GM18511 (cell line): ENCODE results near the gene CPD.
"Not testable (repeated sequence)": the region's sequence is repeated elsewhere in the genome, so short reads cannot be mapped to it uniquely, and the experiment has no call there.

Experiments
- ATAC-seq: cut with Tn5 transposase; IDR thresholded peaks from one replicate; pipeline ENCODE4 v1.9.1; 2021; ENCODE audit warnings: mild to moderate bottlenecking, moderate library complexity; ENCODE audit not compliant: unreplicated experiment

Gene CPD

DNA sequence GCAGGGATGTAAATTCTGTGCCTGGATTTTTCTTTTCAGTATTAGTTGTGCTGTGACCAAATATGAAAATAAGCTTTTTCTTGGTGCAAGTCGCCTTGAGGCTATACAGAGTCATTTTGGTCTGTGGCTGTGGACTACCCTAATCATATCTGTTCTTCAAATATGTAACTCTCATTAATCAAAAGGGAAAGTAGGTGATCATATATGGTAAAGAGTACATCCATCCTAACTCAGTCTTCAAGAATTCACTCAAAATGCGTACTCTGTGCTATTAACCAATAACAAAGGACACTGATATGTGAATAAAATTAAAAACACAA is 2.6 kb downstream of the CPD start:
- ATAC-seq: no peak

DNA sequence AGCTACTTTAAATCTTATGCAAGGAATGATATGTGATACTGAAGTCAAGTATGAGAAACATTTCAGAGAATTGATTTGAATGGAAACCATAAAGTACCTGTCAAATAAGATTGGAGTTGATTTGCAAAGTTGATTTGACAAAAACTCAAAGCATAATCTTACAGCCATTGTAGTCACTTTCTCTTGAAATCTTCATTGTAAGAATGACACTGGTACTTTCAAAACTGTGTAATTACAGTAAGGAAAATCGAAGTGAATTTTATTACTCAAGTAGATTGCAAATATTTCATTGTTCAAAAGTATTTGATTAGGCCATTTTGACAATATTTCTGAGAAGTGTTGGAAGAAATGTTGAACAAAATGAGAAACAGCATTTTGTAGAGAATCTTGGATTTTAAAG is 3.6 kb downstream of the CPD start:
- no peak for ATAC-seq

- no peak for ATAC-seq
Observed at GRCh38 chr17:30388321-30389179, 9.8 kb downstream of the CPD start.

DNA sequence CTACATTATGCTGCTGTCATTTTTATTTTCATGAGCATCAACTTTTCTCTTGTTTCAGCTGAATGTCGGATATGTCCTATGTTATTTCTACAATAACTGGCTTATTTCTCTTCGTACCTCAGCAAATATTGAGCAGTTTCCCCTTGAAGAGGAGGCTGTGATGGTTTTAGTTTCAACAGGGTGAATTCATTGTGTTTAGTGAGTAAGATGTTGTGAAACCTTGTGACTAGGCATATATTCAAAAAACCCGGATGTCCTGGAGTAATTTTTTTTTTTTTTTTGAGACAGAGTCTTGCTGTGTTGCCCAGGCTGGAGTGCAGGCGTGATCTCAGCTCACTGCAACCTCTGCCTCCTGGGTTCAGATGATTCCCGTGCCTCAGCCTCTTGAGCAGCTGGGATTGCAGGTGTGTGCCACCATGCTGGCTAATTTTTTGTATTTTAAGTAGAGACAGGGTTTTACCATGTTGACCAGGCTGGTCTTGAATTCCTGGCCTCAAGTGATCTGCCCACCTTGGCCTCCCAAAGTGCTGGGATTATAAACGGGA is 11.1 kb downstream of the CPD start:
- no peak for ATAC-seq

DNA sequence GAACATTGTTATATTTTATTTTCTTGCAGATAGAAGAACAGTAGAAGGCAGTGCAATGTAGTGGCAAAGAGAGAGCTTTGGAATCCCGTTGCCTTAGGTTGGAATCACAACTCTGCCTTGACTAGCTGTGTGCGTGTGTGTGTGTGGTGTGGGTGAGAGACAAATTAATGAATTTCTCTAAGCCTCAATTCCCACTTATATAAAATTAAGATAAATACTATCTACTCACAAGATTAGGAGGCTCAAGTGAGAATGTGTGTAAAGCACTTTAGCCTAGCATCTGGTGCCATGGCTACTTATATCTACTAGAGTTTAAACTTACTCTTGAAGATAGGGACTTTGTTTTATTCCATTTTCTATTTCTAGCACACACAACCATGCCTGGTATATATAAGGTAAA is 12.8 kb downstream of the CPD start:
- no peak for ATAC-seq

DNA sequence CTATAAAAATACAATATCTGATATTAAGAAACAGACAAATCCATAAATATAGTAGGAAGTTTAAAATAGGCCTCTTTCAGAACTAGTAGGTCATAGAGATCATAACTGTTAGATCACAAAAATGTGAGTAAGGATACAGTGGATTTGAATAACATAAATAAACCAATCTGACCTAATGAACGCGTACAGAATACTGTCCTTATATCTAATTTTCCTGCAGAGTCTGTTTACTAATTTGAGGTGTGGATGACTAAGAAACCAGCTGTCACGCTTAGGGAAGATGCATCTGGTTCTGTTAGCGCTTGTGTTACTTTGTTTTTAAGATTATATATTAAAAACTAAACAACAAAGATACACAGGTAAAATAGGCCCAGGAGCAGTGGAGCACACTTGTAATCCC is 14.8 kb downstream of the CPD start:
- no peak for ATAC-seq

- no peak for ATAC-seq
Observed at GRCh38 chr17:30393911-30394867, 15.5 kb downstream of the CPD start.

DNA sequence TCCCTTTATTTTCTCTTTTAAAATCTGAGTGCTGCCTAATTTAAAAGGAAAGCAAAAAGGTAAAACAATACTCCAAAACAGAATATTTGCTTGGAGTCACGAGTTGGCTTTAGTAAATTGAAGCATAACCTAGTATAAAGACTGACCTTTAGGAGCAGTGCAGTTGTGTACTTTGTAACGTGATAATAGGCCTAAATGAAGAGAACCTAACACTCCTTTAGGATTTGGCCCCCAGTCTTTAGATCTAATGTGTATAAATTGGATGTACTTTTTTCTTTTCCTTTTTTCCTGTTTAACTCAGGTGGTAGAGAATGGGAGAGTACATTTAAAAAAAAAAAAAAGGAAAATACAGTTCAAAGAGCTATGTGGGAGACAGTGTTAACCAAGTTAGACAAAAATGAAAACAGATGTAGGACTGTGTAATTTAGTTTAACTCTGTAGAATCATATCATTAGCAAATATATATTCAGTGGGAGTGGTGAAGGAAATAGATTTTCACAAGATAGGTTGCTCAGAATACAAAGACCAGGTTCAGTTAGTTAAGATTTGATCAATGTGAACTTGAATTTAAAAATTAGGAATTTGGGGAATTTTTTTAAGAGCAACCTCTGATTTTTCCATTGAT is 16.8 kb downstream of the CPD start:
- ATAC-seq: no peak

- no peak for ATAC-seq
Observed at GRCh38 chr17:30396129-30396528, 17.4 kb downstream of the CPD start.

DNA sequence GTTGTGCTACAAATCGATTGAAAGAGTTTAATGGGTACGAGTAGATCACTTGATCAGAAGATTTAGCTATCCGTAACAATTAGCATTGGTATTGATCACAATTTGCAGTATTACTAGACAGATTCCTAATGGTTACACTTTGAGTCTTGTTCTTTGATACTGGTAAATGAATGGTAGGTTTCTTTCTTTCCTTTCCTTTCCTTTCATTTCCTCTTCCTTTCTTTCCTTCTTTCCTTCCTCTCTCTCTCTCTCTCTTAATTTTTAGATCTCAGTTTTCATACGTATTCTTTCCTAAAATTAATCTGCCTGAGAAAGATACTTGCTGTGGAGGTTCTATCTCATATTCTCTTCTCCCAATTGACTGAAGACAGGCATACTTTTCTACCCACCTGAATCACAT is 17.9 kb downstream of the CPD start:
- ATAC-seq: no peak

DNA sequence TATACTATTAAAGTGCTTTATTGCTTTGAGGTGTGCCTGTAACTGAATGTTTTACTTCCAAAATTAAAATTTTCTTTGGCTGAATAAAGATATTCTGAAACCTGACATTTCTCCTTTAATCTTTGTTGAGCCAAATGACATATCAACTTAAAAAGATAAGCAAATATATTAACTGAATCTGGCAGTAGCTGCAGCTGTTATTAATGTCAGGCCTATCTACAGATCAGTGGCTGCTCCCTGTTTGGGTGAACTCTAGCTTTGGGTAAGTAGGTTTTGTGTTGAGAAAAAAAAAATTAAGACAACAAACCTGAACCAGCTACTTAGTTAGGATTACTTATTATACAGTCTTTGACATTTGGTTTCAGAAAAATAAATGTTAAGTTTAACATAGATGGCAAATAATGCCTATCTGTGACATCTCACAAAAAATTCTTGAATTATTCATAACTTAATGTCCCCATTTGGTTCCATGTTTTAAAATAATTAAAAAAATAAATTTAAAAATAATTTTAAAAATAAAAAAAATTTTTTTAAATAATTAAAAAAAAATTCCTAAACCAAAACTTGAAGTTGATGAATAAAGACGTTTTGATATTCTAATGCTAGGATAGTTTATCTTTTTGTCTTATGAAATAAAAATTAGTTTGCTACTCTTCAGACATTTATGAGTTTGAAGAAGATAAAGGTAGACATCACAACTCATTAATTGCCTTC is 19.8 kb downstream of the CPD start:
- ATAC-seq: no peak

DNA sequence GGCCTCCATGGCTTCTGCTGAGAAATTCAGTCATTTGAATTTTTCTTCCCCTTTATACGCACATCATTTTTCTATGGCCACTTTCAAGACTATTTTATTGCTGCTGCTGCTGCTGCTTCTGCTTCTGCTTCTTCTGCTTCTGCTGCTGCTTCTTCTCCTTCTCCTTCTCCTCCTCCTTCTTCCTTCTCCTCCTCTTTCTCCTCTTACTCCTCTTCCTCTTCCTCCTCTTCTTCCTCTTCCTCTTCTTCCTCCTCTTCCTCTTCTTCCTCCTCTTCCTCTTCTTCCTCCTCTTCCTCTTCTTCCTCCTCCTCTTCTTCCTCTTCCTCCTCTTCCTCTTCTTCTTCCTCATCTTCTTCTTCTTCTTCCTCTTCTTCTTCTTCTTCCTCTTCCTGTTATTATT is 22.4 kb downstream of the CPD start:
- no peak for ATAC-seq

- no peak for ATAC-seq
Observed at GRCh38 chr17:30405161-30405560, 26.4 kb downstream of the CPD start.

DNA sequence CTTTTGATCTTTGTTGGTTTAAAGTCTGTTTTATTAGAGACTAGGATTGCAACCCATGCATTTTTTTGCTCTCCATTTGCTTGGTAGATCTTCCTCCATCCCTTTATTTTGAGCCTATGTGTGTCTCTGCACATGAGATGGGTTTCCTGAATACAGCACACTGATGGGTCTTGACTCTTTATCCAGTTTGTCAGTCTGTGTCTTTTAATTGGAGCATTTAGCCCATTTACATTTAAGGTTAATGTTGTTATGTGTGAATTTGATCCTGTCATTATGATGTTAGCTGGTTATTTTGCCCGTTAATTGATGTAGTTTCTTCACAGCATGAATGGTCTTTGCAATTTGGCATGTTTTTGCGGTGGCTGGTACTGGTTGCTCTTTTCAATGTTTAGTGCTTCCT is 31.9 kb downstream of the CPD start:
- ATAC-seq: not testable (repeated sequence)

DNA sequence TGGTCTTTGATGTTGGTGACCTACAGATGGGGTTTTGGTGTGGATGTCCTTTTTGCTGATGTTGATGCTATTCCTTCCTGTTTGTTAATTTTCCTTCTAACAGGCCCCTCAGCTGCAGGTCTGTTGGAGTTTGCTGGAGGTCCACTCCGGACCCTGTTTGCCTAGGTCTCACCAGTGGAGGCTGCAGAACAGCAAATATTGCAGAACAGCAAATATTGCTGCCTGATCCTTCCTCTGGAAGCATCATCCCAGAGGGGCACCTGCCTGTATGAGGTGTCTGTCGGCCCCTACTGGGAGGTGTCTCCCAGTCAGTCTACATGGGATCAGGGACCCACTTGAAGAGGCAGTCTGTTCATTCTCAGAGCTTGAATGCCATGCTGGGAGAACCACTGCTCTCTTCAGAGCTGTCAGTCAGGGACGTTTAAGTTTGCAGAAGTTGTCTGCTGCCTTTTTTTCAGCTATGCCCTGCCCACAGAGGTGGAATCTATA is 33.3 kb downstream of the CPD start:
- not testable (repeated sequence) for ATAC-seq

GRCh38 chr17:30413109-30413508 is 34.4 kb downstream of the CPD start:
- no peak for ATAC-seq

DNA sequence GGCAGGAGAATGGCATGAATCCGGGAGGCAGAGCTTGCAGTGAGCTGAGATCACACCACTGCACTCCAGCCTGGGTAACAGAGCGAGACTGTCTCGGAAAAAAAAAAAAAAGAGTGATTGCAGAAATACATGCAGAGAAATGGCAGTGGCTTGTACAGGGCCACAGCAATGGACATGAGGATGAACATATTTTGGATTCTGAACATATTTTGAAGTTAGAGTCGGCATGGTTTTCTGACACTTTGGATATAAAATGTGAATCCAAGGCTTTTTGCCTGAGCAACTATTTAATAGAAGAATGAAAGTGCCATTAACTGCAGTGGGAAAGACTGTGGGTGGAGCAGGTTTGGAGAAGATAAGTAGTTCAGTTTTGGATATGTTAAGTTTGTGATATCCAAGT is 35.8 kb downstream of the CPD start:
- ATAC-seq: no peak

- no peak for ATAC-seq
Observed at GRCh38 chr17:30415491-30415890, 36.8 kb downstream of the CPD start.

DNA sequence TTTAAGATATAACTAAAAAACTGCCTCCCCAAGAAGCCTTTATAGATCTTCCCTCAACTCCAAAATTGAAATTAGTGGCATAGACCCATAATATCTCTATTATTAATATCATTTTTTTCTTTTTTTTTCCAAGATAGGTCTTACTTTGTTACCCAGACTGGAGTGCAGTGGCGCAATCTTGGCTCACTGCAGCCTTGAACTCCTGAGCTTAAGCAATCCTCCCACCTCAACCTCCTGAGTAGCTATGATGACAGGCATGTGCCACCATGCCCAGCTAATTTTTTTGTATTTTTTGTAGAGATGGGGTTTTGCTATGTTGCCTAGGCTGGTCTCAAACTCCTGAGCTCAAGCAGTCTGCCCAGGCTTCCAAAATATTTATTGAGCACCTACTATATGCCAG is 39.3 kb downstream of the CPD start:
- ATAC-seq: not testable (repeated sequence)

DNA sequence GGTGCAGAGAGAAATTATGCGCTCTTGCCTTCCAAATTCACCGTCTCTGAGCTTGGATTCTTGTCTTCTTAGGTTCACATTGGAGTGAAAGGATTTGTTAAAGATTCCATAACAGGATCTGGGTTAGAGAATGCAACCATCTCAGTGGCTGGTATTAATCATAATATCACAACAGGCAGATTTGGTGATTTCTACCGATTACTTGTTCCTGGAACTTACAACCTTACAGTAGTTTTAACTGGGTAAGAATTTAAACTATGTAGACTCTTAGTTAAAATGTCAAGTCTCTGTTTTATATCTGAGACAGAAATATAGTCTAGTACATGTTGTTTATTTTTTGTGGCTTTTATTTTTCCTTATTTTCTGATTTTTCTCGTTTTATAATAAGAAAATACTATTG is 42.9 kb downstream of the CPD start:
- ATAC-seq: no peak

GRCh38 chr17:30422171-30422570 is 43.4 kb downstream of the CPD start:
- no peak for ATAC-seq
